Measurements from ENCODE around the gene CAMTA1.

The CAMTA1 gene

DNA sequence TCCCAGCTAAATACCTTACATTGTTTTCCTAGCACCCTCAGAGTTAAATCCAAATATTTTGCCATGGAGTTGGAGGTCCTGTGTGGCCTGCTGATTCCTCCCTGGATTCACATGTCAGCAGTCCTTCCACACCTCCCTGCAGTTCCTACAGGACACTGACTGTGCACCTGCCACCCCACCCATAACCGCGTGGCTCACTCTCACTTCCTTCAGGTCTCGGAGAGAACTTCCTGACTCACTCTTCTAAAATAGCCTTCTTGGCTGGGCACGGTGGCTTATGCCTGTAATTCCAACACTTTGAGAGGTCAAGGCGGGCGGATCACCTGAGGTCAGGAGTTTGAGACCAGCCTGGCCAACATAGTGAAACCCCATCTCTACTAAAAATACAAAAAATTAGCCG lies 8.4 kb upstream of the CAMTA1 start:
- DNase-seq (ENCODE audit: low read depth in 2 of 2), result no peak

DNA sequence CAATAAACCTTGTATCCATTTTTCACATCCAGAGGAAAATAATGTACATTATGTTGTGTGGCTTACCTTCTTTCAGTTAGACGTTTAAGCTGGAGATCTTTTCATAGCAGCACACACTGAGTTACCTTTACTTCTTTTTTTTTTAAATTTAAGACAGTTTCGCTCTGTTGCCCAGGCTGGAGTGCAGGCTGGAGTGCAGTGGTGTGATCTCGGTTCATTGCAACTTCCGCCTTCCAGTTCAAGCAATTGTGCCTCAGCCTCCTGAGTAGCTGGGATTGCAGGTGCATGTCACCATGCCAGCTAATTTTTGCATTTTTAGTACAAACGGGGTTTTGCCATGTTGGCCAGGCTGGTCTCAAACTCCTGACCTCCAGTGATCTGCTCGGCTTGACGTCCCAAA lies 7.4 kb upstream of the CAMTA1 start:
- no peak for DNase-seq (ENCODE audit: low read depth in 2 of 2)

DNA sequence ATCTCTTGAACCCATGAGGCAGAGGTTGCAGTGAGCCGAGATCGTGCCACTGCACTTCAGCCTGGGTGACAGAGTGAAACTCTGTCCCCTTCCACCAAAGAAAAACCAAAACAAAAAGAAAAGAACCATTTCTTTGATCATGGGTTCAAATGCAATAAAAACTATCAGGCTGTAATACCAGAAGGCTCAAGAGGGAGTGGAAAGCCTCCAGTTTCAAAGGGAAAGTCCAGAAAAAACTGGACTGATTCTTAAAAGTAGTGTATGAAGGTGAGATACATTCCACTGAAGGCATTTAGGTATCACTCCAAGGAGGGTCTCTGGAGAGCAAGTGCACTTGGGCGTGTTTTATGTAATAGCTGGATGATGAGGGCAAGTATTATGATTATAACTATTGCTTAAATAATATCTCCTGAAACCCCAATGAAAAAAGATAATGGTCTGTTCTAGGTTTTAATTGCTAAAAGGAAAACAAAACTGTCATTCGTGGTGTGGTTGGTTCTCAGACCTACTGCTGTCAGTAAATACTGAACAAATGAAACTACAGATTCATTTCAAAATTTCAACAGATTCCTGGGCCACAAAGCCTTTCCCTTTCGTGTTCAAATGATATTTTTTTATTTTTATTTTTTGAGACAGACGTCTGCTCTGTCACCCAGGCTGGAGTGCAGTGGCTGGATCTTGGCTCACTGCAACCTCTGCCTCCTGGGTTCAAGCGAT lies 6.0 kb upstream of the CAMTA1 start:
- no peak for DNase-seq (ENCODE audit: low read depth in 2 of 2)

DNA sequence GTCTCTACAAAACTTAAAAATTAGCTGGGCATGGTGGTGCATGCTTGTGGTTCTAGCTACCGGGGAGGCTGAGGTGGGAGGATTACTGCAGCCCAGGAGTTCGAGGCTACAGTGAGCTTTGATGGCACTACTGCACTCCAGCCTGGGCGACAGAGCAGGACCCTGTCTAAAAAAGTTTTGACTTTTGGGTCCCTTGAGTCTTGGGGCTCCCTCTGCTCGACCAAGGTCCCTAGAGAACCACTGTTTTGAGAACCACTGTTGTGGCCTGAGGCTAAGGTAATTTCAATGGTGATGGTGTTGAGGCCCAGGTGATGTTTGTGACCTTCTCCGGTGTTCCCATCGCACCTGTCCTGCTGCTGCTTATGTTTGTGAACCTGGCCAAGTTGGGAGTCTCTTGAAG lies 3.1 kb upstream of the CAMTA1 start:
- no peak for DNase-seq (ENCODE audit: low read depth in 2 of 2)

DNA sequence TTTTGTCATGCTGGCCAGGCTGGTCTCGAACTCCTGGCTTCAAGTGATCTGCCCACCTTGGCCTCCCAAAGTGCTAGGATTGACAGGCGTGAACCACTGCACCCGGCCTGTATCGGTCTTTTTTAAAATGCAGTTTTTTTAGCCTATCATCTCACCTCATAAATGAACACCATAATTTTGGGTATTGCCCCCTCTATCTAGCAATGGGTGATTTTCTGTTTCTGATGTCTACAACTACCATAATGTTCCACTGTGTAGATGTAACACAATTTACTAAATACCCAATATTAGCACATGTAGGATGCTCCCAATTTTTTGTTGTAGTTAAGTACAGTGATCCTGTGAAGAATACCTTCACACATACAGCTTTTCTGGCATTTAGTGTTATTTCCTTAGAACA lies 2.0 kb upstream of the CAMTA1 start:
- DNase-seq (ENCODE audit: low read depth in 2 of 2), result no peak

DNA sequence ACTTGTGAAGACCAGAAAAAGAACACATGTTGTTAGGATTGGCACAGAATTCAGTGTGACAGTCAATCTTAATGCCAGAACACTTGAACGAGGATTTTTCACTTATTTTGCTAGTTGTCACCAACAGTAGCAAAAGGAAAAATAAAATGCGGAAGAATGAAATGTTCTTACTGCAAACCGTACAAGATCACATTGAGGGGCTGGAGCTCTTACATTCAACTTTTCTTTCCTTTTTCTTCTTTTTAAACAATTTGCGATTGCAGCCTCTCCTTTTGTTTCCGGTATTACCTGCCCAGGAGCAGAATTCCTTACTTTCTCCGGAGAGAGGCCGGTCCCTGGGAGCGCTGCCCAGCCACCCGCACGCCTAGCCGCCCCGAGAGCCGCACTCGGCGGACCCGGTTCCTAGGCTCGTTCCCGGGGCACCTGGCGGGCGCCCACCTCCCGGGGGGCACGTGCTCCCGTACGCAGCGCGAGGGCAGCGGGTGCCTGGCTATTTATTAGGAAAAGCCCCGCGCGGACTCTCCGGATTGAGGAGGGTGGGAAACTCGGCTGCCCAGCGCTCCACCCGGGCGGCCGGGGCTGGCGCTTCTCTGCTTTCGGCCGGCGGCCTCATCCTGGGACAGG lies 1.2 kb upstream of the CAMTA1 start:
- no peak for DNase-seq (ENCODE audit: low read depth in 2 of 2)

DNA sequence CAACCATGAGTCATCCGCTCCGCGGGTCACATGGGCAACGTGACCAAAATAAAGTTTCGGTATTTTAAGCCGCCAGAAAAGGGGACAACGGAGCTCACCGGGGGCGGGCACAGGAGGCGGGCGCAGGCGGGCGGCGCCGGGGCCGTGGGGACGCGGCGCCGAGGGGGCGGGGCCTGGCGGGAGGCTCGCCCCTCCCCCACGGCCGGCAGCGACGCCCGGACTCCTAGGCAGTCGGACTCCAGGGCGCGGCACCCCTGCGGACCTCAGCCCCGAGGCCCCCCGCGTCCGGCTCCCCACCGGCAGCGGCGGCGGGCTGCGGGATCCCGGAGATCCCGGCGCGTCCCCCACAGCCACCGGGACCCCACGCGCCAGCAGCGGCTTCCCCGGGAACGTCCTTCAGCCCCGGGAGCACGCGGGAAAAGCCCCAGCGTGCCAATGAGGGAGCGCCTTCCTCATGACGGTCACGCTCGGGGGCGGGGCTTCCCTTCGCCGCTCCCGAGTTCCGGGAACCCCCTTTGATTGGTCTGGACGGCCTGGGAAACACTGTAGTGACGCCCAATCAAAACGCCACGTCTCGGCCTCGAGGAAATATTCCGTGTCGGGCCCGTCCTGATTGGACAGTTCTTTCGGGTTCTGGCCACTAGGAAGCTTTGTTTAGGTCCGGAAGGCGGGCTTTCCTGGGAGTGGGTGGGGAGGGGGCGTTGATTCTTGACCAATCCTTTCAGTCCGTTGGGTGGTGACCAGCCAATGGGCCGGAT lies 515 bp upstream of the CAMTA1 start:
- peak; percentile 99 to 100 for DNase-seq (ENCODE audit: low read depth in 2 of 2)

DNA sequence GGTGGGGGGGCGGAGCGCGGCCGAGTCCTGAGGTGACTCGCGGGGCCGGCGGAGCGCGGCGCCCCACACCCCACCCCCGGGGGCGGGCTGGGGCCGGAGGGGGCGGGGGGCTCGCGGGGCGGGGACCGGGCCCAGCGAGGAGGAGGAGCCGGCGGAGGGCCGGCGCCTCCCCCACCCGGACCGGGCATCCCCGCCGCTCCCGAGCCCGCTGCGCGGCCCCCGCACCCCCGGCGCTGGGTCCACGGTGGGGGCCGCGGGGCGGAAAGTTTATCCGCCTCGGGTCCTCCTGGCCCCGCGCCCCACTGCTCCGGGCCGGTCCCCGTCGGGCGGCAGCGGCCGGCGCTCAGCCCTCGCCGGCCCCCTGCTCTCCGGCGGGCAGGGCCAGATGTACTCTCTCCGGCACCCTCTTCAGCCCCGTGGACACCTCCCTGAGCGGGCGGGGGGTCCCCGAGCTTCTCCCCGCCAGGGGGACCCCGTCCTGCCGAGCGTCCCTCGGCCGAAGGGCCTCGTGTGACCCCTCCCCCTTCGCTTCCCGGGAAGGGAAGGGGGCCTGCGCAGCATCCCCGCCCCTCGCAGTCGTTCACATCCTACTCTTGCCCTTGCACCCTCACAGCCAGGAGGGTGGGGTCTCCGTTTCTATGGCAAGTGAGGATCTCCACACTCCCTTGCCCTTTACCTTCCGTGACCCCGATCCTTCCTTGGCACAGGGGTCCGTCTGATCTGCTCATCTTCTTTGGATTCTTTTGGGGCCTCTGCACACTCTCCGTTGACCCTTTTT lies 663 bp downstream of the CAMTA1 start:
- peak in 1 of 2 donors; percentile 3 for DNase-seq (ENCODE audit: low read depth in 2 of 2)

DNA sequence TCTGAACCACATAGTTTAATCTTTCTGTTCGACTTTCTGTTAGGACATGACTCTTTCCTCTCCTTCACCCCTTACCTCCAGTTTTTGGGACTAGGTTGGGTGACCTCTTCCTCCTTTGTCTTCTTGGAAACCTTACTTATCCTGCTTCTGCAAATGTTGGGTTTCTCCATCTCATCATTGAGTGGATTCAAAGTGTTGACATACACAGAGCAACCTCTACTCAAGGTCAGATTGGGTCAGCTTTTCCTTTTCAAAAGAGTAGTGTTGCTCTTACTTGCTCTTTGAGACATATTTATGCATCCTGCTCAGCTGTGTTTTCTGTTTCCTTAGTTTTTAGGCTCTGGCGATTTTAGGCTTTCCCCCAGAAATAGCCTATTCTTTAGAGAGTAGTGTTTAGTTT lies 3.7 kb downstream of the CAMTA1 start:
- DNase-seq (ENCODE audit: low read depth in 2 of 2), result no peak

DNA sequence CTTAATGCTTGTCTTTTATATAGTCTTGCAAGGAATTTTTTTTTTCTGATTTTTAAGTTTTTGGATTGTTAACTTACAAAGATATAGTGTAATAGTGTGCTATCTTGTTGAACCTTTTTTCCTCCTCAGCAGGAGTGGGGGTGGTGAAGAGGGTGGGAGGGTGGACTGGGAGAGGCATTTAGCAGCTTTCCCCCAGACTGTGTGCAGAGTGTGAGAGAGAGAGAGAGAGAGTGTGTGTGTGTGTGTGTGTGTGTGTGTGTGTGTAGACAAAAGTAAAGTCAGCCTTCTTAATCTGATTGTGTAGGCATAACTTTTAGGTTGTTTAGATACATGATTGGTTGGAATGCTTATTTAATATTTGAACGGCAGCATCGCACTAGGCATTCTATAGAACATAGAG lies 4.9 kb downstream of the CAMTA1 start:
- DNase-seq (ENCODE audit: low read depth in 2 of 2), result no peak

DNA sequence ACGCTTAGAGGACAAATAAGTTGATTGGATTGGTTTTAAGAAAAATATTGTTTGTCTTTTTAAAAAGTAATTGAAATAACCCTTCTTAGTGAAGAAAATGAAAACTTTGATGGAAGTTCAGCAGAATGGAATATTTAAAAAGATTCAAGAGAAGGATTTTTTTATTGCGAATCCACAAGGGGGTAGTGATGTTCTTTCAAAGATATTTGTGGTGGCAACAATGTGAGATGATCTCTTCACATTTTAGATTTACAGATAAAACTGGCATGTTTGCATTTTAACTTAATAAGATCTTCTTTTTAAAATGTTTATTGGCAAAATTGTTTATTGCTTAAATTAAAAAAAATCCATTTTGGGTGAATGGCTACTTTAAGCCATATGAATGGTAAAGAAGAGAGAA lies 8.9 kb downstream of the CAMTA1 start:
- no peak for DNase-seq (ENCODE audit: low read depth in 2 of 2)

DNA sequence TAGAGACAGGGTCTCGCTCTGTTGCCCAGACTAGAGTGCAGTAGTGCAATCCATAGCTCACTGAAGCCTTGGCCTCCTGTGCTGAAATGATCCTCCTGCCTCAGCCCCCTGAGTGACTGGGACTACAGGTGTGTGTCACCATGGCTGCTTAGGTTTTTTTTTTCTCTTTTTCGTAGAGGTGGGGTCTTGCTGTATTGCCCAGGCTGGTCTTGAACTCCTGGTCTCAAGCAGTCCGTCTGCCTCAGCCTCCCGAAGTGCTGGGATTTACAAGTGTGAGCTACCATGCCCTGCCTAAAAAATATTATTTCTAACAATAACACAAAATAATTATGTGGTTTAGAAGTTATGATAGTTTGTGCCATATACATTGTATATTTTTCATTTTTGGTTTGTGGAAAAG lies 9.9 kb downstream of the CAMTA1 start:
- no peak for DNase-seq (ENCODE audit: low read depth in 2 of 2)

DNA sequence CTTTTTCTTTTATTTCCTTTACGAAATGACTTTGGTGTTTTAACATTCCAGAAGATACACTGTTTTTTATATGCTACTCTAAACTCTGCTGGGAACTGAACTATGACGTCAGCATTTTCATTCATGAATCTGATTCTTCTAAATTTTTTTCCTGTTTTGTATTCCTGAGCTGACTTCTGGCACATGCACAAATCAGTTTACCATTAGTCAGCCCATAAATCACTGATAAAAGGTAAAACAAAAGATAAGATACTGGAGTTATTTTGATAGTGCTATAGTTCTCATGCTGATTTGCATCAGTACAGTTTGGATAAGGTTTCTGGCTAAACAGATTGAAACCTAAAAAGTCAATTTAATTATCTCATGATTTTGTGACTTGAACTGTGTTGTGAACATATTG lies 10.4 kb downstream of the CAMTA1 start:
- DNase-seq (ENCODE audit: low read depth in 2 of 2), result no peak

DNA sequence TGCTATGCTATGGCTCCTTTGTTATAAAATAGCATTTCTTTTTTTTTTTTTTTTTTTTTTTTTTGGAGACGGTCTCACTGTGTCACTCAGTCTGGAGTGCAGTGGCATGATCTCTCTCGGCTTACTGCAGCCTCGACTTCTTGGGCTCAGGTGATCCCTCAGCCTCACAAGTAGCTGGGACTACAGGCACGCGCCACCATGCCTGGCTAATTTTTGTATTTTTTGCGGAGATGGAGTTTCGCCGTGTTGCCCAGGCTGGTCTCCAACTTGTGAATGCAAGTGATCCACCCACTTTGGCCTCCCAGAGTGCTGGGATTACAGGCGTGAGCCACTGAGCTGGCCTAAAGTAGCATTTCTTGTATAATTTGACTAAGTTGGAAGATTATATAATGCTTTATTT lies 10.8 kb downstream of the CAMTA1 start:
- no peak for DNase-seq (ENCODE audit: low read depth in 2 of 2)

DNA sequence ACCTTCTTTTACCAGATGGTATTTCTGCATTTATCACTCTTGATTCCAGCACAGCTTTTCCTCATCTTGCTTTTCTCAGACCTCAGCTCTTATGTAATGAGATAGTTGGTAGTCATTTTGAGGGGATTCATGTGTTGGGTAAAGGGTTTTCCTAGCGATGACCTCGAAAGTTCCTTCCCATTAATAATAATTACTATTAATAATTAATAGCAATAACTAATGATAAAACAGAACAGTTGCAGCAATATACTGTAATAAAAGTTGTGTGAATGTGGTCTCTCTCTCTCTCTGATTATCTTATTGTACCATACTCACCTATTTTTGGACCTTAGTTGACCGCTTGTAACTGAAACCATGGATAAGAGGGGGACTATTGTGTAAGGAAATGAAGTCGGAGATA lies 14.2 kb downstream of the CAMTA1 start:
- no peak for DNase-seq (ENCODE audit: low read depth in 2 of 2)

DNA sequence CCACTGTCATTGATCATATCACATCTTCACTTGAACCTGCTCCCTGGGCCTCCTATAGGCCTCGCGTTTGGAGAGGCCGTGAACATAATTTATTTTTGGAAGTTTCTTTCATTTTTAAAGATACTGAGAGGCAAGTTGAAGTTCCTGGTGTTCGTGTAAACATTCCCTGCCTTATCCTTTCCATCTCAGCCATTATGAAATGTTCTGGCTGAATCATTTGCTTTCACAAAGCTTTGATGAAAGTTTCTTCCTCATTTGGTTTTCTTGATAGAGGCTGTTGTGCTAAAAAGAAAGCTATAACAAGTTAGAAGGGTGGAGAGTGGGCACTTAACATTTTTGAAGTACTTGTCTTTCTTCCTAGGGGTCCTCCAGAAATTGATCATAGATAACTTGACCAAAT lies 15.5 kb downstream of the CAMTA1 start:
- DNase-seq (ENCODE audit: low read depth in 2 of 2), result no peak

DNA sequence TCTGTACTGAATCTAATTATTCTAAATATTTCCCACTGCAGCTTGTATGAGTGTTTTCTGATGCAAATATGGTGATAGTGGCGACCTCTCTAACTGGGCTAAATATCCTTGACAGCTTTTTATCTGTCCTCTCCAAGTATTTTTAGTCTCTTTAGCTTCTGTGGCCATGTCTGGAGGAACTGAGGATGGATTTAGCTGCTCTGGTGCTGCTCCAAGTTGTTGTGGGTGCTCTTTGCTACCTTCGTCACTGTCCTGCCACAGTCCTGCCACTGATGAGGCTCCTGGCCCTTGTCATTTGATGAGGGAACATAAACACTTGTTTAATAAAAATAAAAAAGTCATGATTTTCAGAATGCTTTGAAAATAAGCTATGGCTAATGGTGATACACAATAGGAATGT lies 15.9 kb downstream of the CAMTA1 start:
- no peak for DNase-seq (ENCODE audit: low read depth in 2 of 2)

DNA sequence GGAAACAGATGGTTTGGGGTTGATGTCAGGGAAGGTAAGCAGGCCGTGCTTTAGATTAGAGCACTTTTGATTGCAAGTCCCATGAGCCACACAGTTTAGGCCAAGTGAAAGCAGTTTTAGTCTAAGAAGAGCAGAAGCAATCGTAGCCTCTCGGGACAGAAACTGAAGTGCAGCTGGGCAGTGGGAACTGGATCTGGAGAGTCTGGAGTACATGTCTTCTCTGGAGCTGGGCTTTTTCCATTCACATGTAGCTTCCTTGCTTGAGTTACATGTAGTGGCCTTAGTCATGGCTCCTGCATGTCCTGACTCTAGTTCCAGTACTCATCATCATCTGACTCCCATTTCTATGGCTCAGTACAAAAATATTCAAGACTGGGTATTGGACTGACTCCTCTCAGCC lies 16.7 kb downstream of the CAMTA1 start:
- no peak for DNase-seq (ENCODE audit: low read depth in 2 of 2)

DNA sequence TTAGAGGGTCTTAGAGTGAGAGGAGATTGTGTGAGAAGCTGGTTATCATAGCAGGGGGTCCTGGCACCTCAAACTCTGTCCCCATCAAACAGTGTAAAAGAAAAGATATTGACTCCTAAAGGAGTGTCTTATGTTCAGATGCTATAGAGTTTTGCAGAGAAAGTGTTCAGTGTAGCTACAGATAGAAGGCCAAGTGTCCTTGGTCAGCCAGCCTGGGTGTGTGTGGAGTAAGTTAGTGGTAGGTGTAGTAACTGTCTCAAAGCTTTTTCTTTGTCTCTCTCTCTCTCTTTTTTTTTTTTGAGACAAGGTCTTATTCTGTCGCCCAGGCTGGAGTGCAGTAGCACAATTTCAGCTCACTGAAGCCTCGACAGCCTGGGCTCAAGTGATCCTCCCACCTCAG lies 17.2 kb downstream of the CAMTA1 start:
- no peak for DNase-seq (ENCODE audit: low read depth in 2 of 2)

DNA sequence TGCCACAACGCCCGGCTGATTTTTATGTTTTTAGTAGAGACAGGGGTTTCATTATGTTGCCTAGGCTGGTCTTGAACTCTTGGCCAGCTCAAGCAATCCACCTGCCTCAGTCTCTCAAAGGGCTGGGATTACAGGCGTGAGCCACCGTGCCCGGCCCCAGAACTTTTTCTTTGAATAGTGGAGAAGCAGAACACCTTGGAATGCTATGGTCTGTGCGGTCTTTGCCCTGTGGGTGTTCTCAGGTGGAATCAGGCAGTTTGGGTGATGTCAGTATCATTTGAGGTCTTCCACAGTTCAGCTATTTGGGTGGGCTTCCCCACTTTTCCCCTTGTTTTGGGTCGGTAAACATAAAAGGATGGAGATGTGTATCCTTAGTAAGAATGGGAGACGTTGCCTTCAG lies 17.6 kb downstream of the CAMTA1 start:
- no peak for DNase-seq (ENCODE audit: low read depth in 2 of 2)

DNA sequence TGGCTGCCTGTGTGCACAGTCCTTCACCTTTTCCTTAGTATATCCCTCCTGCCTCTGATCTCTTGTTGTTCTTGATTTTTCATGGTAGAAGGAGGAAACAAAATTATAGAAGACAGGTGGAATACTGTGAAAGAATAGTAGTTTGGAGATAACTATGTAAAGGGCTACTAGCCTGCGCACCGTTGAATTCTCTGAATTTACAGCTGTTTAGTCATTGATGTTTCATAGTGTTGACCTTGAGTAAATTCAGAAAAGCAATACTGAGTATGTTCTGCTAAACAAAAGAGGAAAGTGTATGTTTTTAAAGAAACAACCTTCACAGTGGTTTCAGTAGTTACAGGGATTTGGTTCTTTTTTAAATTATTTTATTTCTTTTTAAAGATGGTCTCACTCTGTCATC lies 18.1 kb downstream of the CAMTA1 start:
- DNase-seq (ENCODE audit: low read depth in 2 of 2), result no peak

DNA sequence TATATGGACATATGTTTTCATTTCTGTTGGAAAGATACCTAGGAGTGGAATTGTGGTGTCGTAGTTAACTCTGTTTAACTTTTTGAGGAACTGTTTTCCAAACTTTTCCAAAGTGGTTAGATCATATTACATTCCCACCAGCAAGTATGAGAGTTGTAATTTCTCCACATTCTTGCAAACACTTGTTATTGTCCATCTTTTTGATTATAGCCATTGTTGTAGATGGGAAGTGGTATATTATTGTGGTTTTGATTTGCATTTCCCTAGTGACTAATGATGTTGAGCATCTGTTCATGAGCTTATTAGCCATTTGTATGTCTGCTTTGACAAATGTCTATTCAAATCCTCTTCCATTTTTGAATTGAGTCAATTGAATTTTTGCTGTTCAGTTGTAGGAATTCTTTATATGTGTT lies 19.8 kb downstream of the CAMTA1 start:
- DNase-seq (ENCODE audit: low read depth in 2 of 2), result no peak
